ENCODE data around the gene CALN1. TPM values are rescaled to one million over a fixed set of nuclear protein-coding genes. Genes with fewer than 3 reads are reported as not detected.

Gene CALN1
- polyA plus RNA-seq, 1 donor (not counting 4 experiments of a cell fraction or from before 2014, with no cell fraction given) = not detected

- peaks cover 2% of the 10 kb centered on the region for H3K9me3 ChIP-seq (ENCODE audit: control insufficient read depth, low read depth, low read length)
- H3K9me1 ChIP-seq (ENCODE audit: control insufficient read depth, extremely low read depth, insufficient read depth, low read length) = no peaks in the 10 kb centered on the region
- TF ChIP-seq, protein P1, sequence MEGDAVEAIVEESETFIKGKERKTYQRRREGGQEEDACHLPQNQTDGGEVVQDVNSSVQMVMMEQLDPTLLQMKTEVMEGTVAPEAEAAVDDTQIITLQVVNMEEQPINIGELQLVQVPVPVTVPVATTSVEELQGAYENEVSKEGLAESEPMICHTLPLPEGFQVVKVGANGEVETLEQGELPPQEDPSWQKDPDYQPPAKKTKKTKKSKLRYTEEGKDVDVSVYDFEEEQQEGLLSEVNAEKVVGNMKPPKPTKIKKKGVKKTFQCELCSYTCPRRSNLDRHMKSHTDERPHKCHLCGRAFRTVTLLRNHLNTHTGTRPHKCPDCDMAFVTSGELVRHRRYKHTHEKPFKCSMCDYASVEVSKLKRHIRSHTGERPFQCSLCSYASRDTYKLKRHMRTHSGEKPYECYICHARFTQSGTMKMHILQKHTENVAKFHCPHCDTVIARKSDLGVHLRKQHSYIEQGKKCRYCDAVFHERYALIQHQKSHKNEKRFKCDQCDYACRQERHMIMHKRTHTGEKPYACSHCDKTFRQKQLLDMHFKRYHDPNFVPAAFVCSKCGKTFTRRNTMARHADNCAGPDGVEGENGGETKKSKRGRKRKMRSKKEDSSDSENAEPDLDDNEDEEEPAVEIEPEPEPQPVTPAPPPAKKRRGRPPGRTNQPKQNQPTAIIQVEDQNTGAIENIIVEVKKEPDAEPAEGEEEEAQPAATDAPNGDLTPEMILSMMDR (optimal IDR thresholded peaks at IDR 0.05 in 1 of 3, IDR thresholded peaks at IDR 0.05 in 1 of 3, conservative IDR thresholded peaks at IDR 0.05 in 1 of 3; ENCODE audit: extremely low read depth in 1 of 3, insufficient read depth in 2 of 3, low read length in 3 of 3) = no peak
- no peak for TF ChIP-seq EZH2 (IDR thresholded peaks at IDR 0.05; ENCODE audit: low read length)
- H3K27me3 ChIP-seq (ENCODE audit: control insufficient read depth, extremely low read depth, insufficient read depth, low read length) = no peaks in the 10 kb centered on the region
- no peak overlapping the region for H3K4me3 ChIP-seq (ENCODE audit: control insufficient read depth in 2 of 3, extremely low read depth in 1 of 3, insufficient read depth in 2 of 3, low read depth in 1 of 3, low read length in 3 of 3)
- no peaks in the 10 kb centered on the region for H3K4me1 ChIP-seq (ENCODE audit: control insufficient read depth, extremely low read depth, insufficient read depth, low read length)
- H4K20me1 ChIP-seq (ENCODE audit: control insufficient read depth, extremely low read depth, insufficient read depth, low read length) = no peaks in the 10 kb centered on the region
- no peak overlapping the region for H3K4me2 ChIP-seq (ENCODE audit: control insufficient read depth, extremely low read depth, insufficient read depth, low read depth, low read length)
- no peak overlapping the region for H2AFZ ChIP-seq (ENCODE audit: control insufficient read depth, low read length)
- dilution Hi-C loops (cut with MboI; ENCODE audit: extremely low pct_ligation_motif_present, low sequenced_read_pairs) = no loop called here
- H3K27ac ChIP-seq (ENCODE audit: control insufficient read depth, insufficient read depth, low read length) = no peak overlapping the region
- no peak for FAIRE-seq
- H3K9ac ChIP-seq (ENCODE audit: control insufficient read depth, extremely low read depth, insufficient read depth, low read length) = no peak overlapping the region
- no peaks in the 10 kb centered on the region for H3K36me3 ChIP-seq (ENCODE audit: control insufficient read depth in 2 of 2, extremely low read depth in 1 of 2, insufficient read depth in 2 of 2, low read length in 2 of 2)
- H3K79me2 ChIP-seq (ENCODE audit: control insufficient read depth, insufficient read depth, low read length) = no peaks in the 10 kb centered on the region
- DNase-seq (ENCODE audit: low read depth, low spot score) = no peak
Observed at GRCh38 chr7:72235351-72235750, 176.8 kb downstream of the CALN1 start.

GRCh38 chr7:72234086-72234485 lies 178.1 kb downstream of the CALN1 start:
- no peak overlapping the region for H3K9ac ChIP-seq (ENCODE audit: control insufficient read depth, extremely low read depth, insufficient read depth, low read length)
- no peak overlapping the region for H3K4me2 ChIP-seq (ENCODE audit: control insufficient read depth, extremely low read depth, insufficient read depth, low read depth, low read length)
- TF ChIP-seq EZH2 (IDR thresholded peaks at IDR 0.05; ENCODE audit: low read length) = no peak
- TF ChIP-seq, protein P1 (optimal IDR thresholded peaks at IDR 0.05 in 1 of 3, IDR thresholded peaks at IDR 0.05 in 1 of 3, conservative IDR thresholded peaks at IDR 0.05 in 1 of 3; ENCODE audit: extremely low read depth in 1 of 3, insufficient read depth in 2 of 3, low read length in 3 of 3) = no peak
- no peak overlapping the region for H2AFZ ChIP-seq (ENCODE audit: control insufficient read depth, low read length)
- H3K4me3 ChIP-seq (ENCODE audit: control insufficient read depth in 2 of 3, extremely low read depth in 1 of 3, insufficient read depth in 2 of 3, low read depth in 1 of 3, low read length in 3 of 3) = no peak overlapping the region
- dilution Hi-C loops (cut with MboI; ENCODE audit: extremely low pct_ligation_motif_present, low sequenced_read_pairs) = no loop called here
- H3K79me2 ChIP-seq (ENCODE audit: control insufficient read depth, insufficient read depth, low read length) = no peaks in the 10 kb centered on the region
- H3K9me3 ChIP-seq (ENCODE audit: control insufficient read depth, low read depth, low read length) = peaks cover 2% of the 10 kb centered on the region
- no peak for FAIRE-seq
- DNase-seq (ENCODE audit: low read depth, low spot score) = no peak
- no peaks in the 10 kb centered on the region for H4K20me1 ChIP-seq (ENCODE audit: control insufficient read depth, extremely low read depth, insufficient read depth, low read length)
- H3K27ac ChIP-seq (ENCODE audit: control insufficient read depth, insufficient read depth, low read length) = no peak overlapping the region
- no peaks in the 10 kb centered on the region for H3K4me1 ChIP-seq (ENCODE audit: control insufficient read depth, extremely low read depth, insufficient read depth, low read length)
- H3K36me3 ChIP-seq (ENCODE audit: control insufficient read depth in 2 of 2, extremely low read depth in 1 of 2, insufficient read depth in 2 of 2, low read length in 2 of 2) = no peaks in the 10 kb centered on the region
- H3K27me3 ChIP-seq (ENCODE audit: control insufficient read depth, extremely low read depth, insufficient read depth, low read length) = no peaks in the 10 kb centered on the region
- no peaks in the 10 kb centered on the region for H3K9me1 ChIP-seq (ENCODE audit: control insufficient read depth, extremely low read depth, insufficient read depth, low read length)
